Measurements from ENCODE around the gene LILRA2.
"Not testable (repeated sequence)": the region's sequence is repeated elsewhere in the genome, so short reads cannot be mapped to it uniquely, and the experiment has no call there.

The LILRA2 gene

DNA sequence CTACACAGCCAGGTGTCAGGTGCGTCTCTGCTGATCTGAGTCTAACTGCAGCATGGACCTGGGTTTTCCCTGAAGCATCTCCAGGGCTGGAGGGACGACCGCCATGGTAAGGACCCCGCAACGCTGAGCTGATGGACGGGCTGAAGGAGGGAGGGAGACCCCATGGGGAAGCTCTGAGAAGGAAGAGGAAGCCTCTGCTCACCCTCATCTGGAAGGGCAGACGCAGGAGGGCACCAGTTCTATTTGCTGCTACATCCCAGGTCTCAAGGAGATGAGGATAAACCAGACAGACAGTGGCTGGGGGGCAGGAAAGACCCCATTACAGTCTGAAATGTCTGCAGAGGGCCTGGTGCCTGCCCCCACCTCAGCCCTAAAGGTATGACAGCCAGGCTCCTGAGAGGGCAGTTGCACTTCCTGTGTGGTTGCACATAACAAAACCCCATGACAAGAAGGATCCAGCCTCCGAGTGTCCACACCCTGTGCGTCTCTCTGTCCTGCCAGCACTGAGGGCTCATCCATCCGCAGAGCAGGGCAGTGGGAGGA, at the start of gene LILRA2:
Gene LILRA2 (plus strand): TSS at position 461 of the 543 bp plus-strand sequence. CDS start 89 bp downstream, outside the sequence.
- no peak for DNase-seq

DNA sequence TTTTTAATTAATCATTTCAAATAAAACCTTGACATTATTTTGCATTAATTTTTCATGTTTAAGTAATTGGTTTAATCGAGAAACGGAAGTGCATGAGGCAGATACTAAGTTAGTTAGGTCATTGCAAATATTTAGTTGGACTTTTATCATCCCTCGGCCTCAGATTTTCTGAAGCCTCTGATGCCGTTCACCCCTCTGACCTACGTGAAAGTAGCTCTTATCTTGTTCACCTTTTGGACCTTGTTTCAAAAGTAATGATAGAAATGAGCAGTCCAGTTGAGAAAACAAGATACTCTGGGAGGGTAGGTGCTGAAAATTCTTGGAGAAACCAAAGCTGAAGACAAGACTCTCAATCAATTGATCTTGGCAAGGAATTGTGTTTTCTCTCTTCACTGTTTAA, 48.0 kb upstream of the LILRA2 start:
- no peak for DNase-seq

DNA sequence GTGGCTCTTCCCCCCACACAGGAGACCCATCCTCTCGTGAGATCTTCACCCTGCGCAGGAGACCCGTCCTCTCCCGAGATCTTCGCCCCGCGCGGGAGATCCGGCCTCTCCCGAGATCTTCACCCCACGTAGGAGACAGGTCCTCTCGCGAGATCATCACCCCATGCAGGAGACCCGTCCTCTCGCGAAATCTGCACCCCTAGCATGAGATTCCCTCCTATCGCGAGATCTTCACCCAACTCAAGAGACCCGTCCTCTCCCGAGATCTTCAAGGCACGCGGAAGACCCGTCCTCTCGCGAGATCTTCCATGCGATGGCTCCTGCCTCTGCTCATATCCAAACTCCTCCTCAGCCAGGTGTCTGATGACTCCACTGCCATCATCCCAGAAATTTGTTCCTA, 46.6 kb upstream of the LILRA2 start:
- DNase-seq, result no peak

DNA sequence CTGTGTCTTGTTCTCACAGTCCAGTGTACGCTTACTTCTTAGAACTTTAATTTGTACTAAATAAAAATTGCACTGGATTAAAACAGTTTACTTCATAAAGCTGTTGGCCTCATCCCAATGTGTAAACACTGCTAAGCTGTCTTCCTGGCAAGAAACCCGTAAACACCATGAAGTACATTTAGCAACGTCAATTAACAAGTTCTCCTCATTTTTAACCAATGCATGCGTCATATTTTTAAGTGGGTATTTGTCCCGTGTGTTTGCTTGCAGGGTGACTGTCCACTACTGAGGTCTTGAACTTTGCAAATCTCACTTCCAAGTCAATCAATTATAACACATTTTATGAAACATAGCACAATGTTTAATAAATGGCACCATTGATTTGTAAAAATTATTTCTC, 42.7 kb upstream of the LILRA2 start:
- no peak for DNase-seq

DNA sequence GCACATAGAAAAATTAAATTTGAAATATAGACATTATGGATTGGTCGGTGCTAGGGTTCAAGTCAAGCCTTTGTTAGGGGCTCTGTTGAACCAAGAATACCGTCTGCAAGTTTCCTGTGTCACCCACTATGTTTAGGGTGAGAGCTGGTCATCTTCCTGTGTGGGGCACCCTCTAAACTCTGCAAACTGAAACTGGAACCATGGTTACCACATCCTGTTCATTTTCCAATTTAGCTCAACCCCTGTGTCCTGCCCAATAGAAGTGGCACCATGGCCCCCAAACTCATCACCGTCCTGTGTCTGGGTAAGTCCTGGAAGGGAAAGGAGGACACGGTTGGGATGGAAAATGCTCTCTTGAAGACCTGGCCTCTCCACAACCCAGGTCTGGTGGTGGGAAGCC, 41.1 kb upstream of the LILRA2 start:
- DNase-seq, result no peak

DNA sequence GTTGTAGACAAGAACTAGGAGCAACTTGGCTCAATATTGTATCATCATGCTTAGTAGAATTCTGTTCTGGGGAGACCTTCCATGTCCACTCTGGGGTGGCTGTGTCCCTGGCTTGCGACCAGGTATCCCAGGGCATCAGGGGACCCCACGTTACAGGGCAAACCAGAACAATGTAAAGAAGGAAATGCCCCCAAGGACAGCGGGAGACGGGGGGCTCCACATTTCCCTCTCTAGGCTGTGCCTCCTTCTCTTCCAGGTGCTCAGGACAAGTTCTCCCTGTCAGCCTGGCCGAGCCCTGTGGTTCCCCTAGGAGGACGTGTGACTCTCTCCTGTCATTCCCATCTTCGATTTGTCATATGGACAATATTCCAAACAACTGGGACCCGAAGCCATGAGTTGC, 40.1 kb upstream of the LILRA2 start:
- DNase-seq, result no peak

DNA sequence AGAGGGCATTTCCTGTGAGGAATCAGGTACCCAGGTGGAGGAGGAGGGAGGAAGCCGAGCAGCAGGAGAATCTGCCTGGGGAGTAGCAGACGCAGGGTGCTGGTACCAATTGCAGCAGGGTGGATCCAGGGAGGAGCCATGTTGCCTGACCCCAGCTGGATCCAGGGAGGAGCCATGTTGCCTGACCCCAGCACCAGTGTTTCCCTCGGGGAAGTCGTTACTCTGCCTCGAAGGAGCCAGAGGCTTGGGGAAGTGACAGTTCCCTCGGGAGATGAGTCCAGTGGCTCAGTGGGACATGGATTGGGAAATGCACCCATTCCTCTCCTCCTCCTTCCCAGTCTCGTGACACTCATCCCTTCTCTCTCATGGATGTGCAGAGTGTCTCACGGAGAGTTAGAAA, 39.4 kb upstream of the LILRA2 start:
- no peak for DNase-seq

DNA sequence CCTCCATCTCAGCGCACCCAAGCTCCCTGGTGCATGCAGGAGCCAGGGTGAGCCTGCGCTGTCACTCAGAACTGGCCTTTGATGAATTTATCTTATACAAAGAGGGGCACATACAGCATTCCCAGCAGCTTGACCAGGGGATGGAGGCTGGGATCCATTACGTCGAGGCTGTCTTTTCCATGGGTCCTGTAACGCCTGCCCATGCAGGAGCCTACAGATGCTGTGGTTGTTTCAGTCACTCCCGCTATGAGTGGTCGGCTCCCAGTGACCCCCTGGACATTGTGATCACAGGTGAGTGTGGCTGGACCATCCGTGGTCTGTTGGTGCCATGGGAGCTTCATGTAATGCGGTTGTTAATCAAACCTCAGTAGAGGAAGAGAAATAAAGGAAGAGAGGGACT, 38.0 kb upstream of the LILRA2 start:
- DNase-seq, result no peak

DNA sequence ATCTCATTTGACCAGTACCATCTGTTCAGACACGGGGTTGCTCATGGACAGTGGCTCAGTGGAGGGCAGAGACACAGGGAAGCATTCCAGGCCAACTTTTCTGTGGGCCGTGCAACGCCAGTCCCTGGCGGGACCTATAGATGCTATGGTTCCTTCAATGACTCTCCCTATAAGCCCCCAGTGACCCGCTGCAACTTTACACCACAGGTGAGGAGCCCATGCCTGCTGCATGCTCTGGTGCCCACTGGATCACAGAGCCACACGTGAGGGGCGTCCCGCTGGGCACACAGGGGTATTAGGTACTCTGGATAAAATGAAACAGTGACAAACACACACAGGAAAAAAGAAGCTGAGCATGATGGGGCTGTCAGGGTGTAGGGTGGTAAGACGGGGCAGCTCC, 36.6 kb upstream of the LILRA2 start:
- no peak for DNase-seq

DNA sequence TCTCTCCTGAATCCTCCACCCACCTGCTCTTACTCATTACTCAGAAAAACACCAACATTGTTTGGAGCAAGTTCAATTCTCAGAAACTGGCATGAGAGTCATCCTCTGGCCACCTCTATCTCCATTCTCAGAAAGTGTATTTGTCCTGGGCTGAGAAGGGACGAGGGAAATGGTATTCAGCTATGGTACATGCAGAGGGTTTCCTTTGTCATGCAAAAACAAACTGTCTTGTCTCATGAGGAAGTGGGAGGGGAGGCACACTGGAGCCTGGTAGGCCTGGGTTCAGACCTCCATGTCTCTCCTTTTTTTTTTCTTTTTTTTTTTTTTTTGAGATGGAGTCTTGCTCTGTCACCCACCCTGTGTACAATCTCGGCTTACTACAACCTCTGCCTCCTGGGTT, 31.9 kb upstream of the LILRA2 start:
- DNase-seq, result no peak

DNA sequence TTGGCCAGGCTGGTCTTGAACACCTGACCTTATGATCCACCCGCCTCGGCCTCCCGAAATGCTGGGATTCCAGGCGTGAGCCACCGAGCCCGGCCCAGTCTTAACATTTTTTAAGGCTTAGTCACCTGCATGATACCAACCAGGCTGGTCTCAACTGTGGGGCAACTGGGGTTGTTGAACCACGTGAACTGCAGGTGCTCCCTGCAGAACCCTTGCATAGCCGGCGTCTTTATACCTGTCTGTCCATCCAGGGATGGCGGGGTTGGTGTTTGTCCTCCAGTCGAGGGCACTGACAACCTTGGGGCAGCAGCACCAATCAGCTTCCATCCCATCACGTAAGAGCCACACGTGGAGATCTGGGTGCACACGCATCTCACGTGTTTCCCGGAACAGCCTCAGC, 24.8 kb upstream of the LILRA2 start:
- no peak for DNase-seq

DNA sequence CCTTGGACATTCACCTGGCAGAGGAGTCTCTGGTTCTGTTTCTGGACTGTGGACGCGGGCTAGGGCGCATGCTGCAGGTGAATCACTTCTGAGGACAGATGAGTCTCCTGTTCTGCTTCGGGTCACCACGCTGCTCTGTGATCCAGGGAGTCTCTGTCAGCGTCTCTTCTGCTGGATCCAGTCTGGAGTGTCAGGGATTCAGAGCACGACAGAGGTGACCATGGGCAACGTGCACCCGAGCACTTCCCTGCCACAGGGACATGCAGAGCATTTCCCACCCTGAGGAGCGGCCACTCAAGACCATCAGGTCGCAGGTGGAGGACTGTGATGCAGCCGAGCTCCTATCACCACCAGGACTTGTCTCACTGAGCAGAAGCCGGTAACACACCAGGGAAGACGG, 24.4 kb upstream of the LILRA2 start:
- DNase-seq, result no peak

DNA sequence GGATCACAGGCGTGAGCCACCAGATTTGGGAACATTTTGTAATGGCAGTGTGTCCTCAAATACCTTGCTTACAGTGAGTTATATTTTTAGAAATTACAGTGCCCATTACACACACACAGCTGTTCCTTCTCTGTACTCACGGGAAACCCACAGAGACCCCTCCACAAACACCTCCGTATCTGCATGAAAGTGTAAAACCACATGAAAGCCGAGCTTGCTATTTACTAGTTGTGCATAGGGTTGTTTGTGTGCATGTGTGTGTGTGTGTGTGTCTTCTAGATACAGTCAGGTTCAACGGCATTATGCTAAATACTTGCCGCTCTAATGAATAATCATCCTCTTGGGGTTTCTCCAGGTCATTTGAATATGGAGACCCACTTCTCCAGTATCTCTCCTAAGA, 22.3 kb upstream of the LILRA2 start:
- DNase-seq, result no peak

DNA sequence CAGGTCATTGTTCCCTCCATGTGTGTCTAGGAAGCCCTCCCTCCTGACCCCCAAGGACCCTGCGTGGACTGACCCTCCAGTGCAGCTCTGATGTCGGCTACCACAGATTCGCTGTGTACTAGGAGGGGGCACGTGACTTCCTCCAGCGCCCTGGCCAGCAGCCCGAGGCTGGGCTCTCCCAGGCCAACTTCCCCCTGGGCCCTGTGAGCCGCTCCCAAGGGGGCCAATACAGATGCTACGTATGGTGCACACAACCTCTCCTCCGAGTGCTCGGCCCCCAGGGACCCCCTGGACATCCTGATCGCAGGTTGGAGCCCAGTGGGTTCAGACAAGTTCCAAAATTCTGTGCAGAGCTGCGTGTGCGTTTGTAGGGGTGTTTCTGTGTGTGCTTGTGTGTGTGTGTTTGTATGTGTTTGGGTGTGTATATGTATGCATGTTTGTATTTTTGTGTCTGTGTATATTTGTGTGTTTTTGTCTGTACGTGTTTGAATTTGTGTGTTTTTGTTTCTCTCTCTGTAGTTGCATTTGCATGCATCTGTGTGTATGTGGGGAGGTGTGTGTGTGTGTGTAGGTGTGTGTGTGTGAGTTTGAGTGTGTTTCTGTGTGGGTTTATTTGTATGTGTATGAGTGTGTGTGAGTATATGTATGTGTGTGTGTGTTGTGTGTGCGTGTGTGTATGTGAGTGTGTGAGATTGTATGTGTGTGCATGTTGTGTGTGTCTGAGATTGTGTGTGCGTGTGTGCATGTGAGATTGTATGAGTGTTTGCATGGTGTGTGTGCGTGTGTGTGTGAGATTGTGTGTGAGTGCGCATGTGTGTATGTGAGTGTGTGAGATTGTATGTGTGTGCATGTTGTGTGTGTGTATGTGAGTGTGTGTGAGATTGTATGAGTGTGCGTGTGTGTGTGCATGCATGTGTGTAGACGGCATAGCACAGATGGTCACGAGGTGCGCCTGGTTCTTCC, 21.4 kb upstream of the LILRA2 start:
- DNase-seq, result no peak

DNA sequence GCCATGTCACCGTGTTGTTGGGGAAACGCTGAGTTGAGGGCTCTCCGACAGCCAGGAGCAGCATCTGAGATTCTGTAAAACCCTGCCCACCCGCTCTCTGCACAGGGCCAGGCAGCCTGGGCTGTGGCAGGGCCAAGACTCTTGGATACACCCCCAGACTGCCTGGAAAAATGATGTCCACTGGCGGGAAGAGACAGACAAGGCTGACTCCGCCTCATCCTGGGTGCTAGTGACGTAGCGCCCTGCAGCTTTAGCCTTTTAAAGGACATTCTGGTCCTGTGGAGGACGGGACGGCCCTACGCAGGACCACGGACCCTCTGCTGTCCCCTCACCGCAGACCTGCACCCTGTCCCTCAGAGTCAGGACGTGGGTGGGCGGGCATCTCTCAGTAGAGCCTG, 20.7 kb upstream of the LILRA2 start:
- DNase-seq, result no peak

DNA sequence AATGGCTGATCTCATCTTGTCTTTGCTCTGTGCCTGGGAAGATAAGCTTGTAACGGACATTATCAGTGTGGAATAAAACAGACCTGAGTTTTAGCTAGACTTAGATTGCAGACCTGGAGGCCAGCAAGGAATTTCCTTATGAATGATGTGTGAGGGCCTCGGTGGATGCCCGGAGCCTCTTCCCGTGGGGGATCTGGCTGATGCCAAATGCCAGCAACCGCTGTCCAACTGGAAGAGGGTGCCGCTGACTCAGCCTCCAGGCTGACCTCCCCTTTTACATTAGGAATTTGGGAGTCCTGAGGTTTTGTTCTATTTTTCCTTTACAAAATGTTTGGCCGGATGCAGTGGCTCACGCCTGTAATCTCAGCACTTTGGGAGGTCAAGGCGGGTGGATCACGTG, 19.6 kb upstream of the LILRA2 start:
- DNase-seq, result no peak

DNA sequence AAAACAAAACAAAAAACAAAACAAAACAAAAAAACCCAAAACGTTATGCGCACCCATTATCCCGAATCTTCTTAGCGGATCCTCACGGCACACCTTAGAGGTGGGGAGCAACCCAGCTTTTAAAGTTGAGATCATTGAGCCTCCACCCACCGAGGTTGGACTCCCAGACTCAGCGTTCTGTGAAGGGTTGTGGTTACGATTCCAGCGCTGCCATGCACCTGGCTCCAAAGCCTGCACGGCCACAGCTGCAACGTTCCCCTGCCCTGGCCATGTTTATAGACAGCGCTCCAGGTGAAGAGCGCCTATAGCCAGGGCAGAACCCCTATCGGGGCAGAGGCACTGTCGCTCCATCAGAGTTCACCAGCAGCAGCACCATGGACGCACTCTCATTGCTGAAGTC, 18.7 kb upstream of the LILRA2 start:
- DNase-seq, result no peak

DNA sequence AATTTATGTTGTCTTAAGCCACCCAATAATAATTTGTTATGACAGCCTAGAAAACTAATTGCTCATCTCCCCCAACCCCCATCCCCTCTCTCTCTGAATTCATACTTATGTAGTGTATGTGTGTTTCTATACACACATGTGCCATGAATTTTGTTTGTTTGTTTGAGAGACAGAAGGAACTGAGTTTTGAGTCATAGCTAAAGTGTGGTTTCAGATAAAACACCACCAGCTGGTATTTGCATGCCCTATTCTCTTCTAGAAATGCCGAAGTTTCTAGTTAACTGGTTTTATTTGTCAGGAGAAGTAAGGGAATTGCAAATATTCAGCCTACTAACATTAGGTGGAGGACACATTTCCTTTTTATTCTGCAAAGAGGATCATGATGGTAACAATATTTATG, 17.4 kb upstream of the LILRA2 start:
- DNase-seq, result no peak

DNA sequence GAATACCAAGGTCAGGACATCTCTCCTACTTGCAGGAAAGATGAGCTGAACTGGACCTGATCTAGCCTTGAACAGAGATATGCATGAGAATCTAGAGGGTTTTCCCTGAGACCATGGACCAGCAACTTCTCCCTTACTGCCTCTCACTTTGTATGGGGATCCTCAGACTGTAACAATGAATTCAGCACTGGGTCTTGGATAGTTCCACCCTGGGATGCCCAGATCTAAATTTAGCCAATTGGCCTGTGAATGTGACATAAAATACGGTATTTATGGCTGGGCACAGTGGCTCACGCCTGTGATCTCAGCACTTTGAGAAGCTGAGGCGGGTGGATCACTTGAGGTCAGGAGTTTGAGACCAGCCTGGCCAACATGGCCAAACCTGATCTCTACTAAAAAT, 15.3 kb upstream of the LILRA2 start:
- no peak for DNase-seq

DNA sequence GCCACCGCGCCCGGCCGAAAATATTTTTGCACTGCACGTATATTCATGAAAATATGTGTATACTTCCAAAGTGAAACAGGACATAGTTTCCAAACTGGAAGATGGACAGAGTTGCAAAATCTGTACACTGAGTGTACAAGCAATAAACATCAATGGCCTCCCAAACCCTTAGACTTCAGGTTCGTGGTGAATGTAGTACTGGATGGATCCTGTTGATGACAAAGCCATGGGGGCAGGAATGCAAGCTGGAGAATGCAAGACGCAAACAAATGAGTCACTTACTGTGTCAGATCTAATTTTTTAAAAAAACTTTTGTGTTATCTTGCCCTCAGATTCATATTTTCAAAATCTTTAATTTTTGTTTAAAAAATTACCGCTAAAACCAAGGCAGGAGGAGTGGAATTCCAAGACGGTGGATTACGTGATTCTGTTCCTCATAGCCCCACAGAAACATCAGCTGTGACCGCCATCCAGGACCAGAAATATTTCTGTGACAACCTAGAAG, 12.7 kb upstream of the LILRA2 start:
- no peak for DNase-seq

DNA sequence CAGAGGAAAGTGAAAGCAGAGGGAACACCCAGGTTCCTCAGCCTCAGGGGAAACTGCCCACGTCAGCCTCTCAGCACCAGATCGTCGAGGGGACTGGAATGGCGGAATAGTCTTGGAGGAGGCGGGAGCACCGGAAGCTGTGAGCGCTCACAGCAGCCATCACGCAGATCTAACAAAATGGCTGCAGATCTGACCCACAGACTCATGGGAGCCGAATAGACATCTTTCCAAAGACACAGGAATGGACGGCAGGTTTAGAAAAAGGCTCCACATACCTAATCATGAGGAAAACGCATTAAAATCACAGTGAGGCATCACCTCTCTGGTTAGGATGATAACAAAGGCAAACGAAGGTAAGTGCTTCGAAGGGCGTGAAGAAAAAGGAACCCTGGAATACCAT, 11.8 kb upstream of the LILRA2 start:
- DNase-seq, result no peak

DNA sequence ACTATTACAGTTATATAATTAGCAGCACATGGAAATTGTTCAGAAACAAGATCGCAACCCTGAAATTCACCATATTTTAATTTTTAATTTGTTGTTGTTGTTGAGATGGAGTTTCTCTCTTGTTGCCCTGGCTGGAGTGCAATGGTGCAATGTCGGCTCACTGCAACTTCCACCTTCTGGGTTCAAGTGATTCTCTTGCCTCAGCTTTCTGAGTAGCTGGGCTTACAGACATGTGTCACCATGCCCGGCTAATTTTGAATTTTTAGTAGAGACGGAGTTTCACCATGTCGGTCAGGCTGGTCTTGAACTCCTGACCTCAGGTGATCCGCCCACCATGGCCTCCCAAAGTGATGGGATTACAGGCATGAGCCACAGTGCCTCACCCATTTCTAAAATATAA, 10.4 kb upstream of the LILRA2 start:
- not testable (repeated sequence) for DNase-seq

DNA sequence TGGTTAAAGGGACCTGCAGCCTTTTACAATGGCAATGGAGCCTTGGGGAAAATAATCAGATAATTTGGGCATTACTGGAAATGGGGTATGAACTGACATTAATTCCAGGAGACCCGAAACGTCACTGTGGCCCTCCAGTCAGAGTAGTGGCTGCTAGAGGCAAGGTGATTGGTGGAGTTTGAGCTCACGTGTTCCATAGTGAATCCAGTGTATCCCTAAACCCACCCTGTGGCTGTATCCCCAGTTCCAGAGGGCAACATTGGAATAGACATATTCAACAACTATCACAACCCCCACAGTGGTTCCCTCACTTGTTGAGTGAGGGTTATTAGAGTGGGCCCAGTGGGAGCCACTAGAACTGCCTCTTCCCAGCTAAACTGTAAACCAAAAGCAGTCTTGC, 3.3 kb upstream of the LILRA2 start:
- DNase-seq, result no peak
